PC-3 (cell line): ENCODE measurements around the gene GFRA1. TPM values are rescaled to one million over a fixed set of nuclear protein-coding genes. Genes with fewer than 3 reads are reported as not detected.

ENCODE experiments used
- ATAC-seq: fragments of 200-7000 bp; cut with Tn5 transposase; 2 replicates; pipeline ENCODE4 v1.9.1; 2020; ENCODE audit warnings: mild to moderate bottlenecking, moderate library complexity
- BruUV-seq: library from RNA; stranded (reverse); fragments of 400-500 nt; replicated peaks from 2 replicates; lab custom pipeline; 2021; lab: Mats Ljungman, UMichigan
- CTCF ChIA-PET: fragments of 300-600 bp; sonication (Branson Sonifier 250); formaldehyde crosslinking; loops from one replicate; lab custom pipeline; 2022; ENCODE audit warnings: antibody characterized with exemption; lab: Charles Lee
- POLR2A ChIA-PET: fragments of 300-600 bp; sonication (Branson Sonifier 250); formaldehyde crosslinking; loops from one replicate; lab custom pipeline; 2022; ENCODE audit warnings: antibody characterized with exemption; ENCODE audit not compliant: unreplicated experiment; lab: Charles Lee
- DNase-seq: peaks from one replicate; pipeline ENCODE4 v3.0.0-alpha.2; 2015
- H2AFZ ChIP-seq: fragments of 300-600 bp; sonication (generic); 2 replicates; pipeline ENCODE4 v1.6.0; 2016; ENCODE audit warnings: antibody characterized with exemption, low read length
- H3F3A ChIP-seq: fragments of 300-600 bp; sonication (generic); one replicate; pipeline ENCODE4 v1.6.0; 2017; ENCODE audit warnings: antibody characterized with exemption, low read length, control low read depth, mild to moderate bottlenecking; ENCODE audit not compliant: unreplicated experiment
- H3K27ac ChIP-seq: fragments of 300-600 bp; sonication (generic); 2 replicates; pipeline ENCODE4 v1.5.1; 2016; ENCODE audit warnings: mild to moderate bottlenecking, low read length
- H3K27me3 ChIP-seq: fragments of 300-600 bp; sonication (generic); 2 replicates; pipeline ENCODE4 v1.6.1; 2016; ENCODE audit warnings: low read length, mixed read lengths
- H3K36me3 ChIP-seq: fragments of 300-600 bp; sonication (generic); 2 replicates; pipeline ENCODE4 v1.6.1; 2016; ENCODE audit warnings: low read depth, mixed run types, low read length, mixed read lengths
- H3K4me1 ChIP-seq: fragments of 300-600 bp; sonication (generic); 2 replicates; pipeline ENCODE4 v1.5.1; 2016; ENCODE audit warnings: low read length; ENCODE audit not compliant: insufficient read depth
- H3K4me2 ChIP-seq: fragments of 300-600 bp; sonication (generic); 2 replicates; pipeline ENCODE4 v1.6.0; 2016; ENCODE audit warnings: low read length
- H3K4me3 ChIP-seq: fragments of 300-600 bp; sonication (generic); 2 replicates; pipeline ENCODE4 v1.5.1; 2016; ENCODE audit warnings: mild to moderate bottlenecking, low read length, mixed read lengths
- H3K79me2 ChIP-seq: fragments of 300-600 bp; sonication (generic); 2 replicates; pipeline ENCODE4 v1.6.1; 2017; ENCODE audit warnings: low read length, mixed read lengths
- H3K9ac ChIP-seq: fragments of 300-600 bp; sonication (generic); 2 replicates; pipeline ENCODE4 v1.6.0; 2016; ENCODE audit warnings: mild to moderate bottlenecking, low read length
- H3K9me2 ChIP-seq: fragments of 300-600 bp; sonication (generic); replicated peaks from 2 replicates; pipeline ENCODE4 v1.6.1; 2016; ENCODE audit warnings: mixed run types, low read length, mixed read lengths
- H3K9me3 ChIP-seq: fragments of 300-600 bp; sonication (generic); 2 replicates; pipeline ENCODE4 v1.6.1; 2016; ENCODE audit warnings: low read length, mixed read lengths
- H4K20me1 ChIP-seq: fragments of 300-600 bp; sonication (generic); 2 replicates; pipeline ENCODE4 v1.6.1; 2016; ENCODE audit warnings: low read length, mixed read lengths
- CTCF ChIP-seq: fragments of 300-600 bp; sonication (generic); conservative IDR thresholded peaks from 2 replicates; pipeline ENCODE4 v1.5.1; 2017; ENCODE audit warnings: antibody characterized with exemption, low read depth, mild to moderate bottlenecking, low read length
- EZH2 ChIP-seq: fragments of 300-600 bp; sonication (generic); IDR thresholded peaks from one replicate; pipeline ENCODE4 v1.6.1; 2017; ENCODE audit warnings: antibody characterized with exemption, mild to moderate bottlenecking, low read length; ENCODE audit not compliant: unreplicated experiment
- EZH2phosphoT487 ChIP-seq: fragments of 300-600 bp; sonication (generic); IDR thresholded peaks from 2 replicates; pipeline ENCODE4 v1.6.1; 2018; ENCODE audit warnings: mild to moderate bottlenecking, antibody characterized with exemption, low read length, borderline replicate concordance
- intact Hi-C: fragments of 100-400 bp; cut with micrococcal nuclease; formaldehyde crosslinking; loops from 2 replicates; pipeline ENCODE4 v1.9.0; 2023
- total RNA-seq: library from RNA; depleted of rRNA; stranded (reverse); fragments of >200 nt; gene quantifications from 2 replicates; pipeline ENCODE4 v1.2.3, GENCODE V29; 2014

Gene GFRA1
- total RNA-seq, 1 experiment from 2014 or later: not detected

GRCh38 chr10:116115036-116115641 is 157.9 kb downstream of the GFRA1 start:
- no peaks in the 10 kb centered on the region for H3K27me3 ChIP-seq
- H4K20me1 ChIP-seq: no peaks in the 10 kb centered on the region
- H3K36me3 ChIP-seq: no peaks in the 10 kb centered on the region
- H3K9me2 ChIP-seq: no peaks in the 10 kb centered on the region
- intact Hi-C loops: no loop called here
- no peak overlapping the region for H3K4me2 ChIP-seq
- CTCF ChIA-PET: no interaction called here
- no peak overlapping the region for H3K27ac ChIP-seq
- H2AFZ ChIP-seq: no peak overlapping the region
- BruUV-seq: no TSS peak
- POLR2A ChIA-PET: no interaction called here
- H3K4me3 ChIP-seq: no peak overlapping the region
- DNase-seq (no peak), ATAC-seq (no peak)
- no peaks in the 10 kb centered on the region for H3K9me3 ChIP-seq
- no peaks in the 10 kb centered on the region for H3K79me2 ChIP-seq
- H3K4me1 ChIP-seq: no peaks in the 10 kb centered on the region
- H3F3A ChIP-seq: no peaks in the 10 kb centered on the region
- H3K9ac ChIP-seq: no peak overlapping the region
- TF ChIP-seq CTCF (no peak), EZH2 (no peak), EZH2phosphoT487 (no peak)

GRCh38 chr10:116113721-116114501 is 159.1 kb downstream of the GFRA1 start:
- Histone ChIP-seq H4K20me1 (no peaks in the 10 kb centered on the region), H3F3A (no peaks in the 10 kb centered on the region), H3K9me2 (no peaks in the 10 kb centered on the region), H3K9me3 (no peaks in the 10 kb centered on the region), H3K9ac (no peak overlapping the region), H3K27me3 (no peaks in the 10 kb centered on the region), H2AFZ (no peak overlapping the region), H3K27ac (no peak overlapping the region), H3K4me1 (no peaks in the 10 kb centered on the region), H3K4me3 (no peak overlapping the region), H3K79me2 (no peaks in the 10 kb centered on the region), H3K36me3 (no peaks in the 10 kb centered on the region), H3K4me2 (no peak overlapping the region)
- no peak for DNase-seq
- ChIA-PET POLR2A (no interaction called here), CTCF (no interaction called here)
- ATAC-seq: no peak
- intact Hi-C loops: no loop called here
- no peak for TF ChIP-seq CTCF
- TF ChIP-seq EZH2phosphoT487: no peak
- TF ChIP-seq EZH2: no peak
- BruUV-seq: no TSS peak
